Nephron (organoid): Measurements from ENCODE around the gene ALDH3B1.

Source experiments
- H3K27ac Mint-ChIP-seq, 3 experiments: 2 replicates each; pipeline ENCODE4 v1.8.0; 2020; ENCODE audit warnings: mixed read lengths in 3 of 3, mild to moderate bottlenecking in 2 of 3, moderate library complexity in 1 of 3
- H3K27me3 Mint-ChIP-seq: 2 replicates; pipeline ENCODE4 v1.8.0; 2021; ENCODE audit warnings: low read depth, mild to moderate bottlenecking, moderate library complexity, mixed read lengths
- H3K36me3 Mint-ChIP-seq: 2 replicates; pipeline ENCODE4 v1.8.0; 2020; ENCODE audit warnings: low read depth, mixed read lengths
- H3K4me1 Mint-ChIP-seq: 2 replicates; pipeline ENCODE4 v1.8.0; 2020; ENCODE audit warnings: mixed read lengths
- H3K4me3 Mint-ChIP-seq, 3 experiments: 2 replicates each; pipeline ENCODE4 v1.8.0; 2020; ENCODE audit warnings: mild to moderate bottlenecking in 3 of 3, mixed read lengths in 3 of 3, moderate library complexity in 2 of 3
- H3K9me3 Mint-ChIP-seq: 2 replicates; pipeline ENCODE4 v1.8.0; 2020; ENCODE audit warnings: mixed read lengths
- TF ChIP-seq, protein P1 (sequence below), 3 experiments: fragments of 200-600 bp; sonication (generic); IDR thresholded peaks; one replicate each; pipeline ENCODE4 v1.5.0; 2021; ENCODE audit warnings: antibody characterized with exemption in 3 of 3; ENCODE audit not compliant: unreplicated experiment in 3 of 3

ALDH3B1 gene

DNA sequence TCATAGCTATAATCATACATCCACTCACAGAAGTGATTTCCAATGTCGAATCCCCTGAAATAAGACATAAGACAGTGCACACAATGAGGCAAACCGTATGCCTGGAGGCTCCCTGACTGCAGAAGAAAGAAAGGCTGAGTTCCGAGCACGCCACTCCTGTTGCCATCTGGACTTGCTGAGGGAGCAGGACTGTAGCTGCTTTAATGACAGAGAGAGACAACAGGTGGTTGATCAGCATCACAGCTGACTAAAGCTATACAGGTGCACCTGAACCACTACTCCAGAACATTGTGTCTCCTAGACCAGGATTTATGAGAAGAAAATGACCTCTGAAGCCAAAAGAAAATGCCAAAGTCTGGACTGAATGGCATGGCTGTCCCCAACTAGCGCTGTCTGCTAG lies 55.7 kb downstream of the ALDH3B1 start:
- H3K27ac Mint-ChIP-seq, result no peak overlapping the region
- H3K36me3 Mint-ChIP-seq, result peaks cover 74% of the 10 kb centered on the region
- H3K4me1 Mint-ChIP-seq, result no peaks in the 10 kb centered on the region
- TF ChIP-seq, protein P1, sequence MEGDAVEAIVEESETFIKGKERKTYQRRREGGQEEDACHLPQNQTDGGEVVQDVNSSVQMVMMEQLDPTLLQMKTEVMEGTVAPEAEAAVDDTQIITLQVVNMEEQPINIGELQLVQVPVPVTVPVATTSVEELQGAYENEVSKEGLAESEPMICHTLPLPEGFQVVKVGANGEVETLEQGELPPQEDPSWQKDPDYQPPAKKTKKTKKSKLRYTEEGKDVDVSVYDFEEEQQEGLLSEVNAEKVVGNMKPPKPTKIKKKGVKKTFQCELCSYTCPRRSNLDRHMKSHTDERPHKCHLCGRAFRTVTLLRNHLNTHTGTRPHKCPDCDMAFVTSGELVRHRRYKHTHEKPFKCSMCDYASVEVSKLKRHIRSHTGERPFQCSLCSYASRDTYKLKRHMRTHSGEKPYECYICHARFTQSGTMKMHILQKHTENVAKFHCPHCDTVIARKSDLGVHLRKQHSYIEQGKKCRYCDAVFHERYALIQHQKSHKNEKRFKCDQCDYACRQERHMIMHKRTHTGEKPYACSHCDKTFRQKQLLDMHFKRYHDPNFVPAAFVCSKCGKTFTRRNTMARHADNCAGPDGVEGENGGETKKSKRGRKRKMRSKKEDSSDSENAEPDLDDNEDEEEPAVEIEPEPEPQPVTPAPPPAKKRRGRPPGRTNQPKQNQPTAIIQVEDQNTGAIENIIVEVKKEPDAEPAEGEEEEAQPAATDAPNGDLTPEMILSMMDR (IDR thresholded peaks at IDR 0.05; ENCODE audit: unreplicated experiment in 3 of 3), result no peak
- H3K4me3 Mint-ChIP-seq, result no peak overlapping the region
- no peaks in the 10 kb centered on the region for H3K9me3 Mint-ChIP-seq
- H3K27me3 Mint-ChIP-seq, result no peaks in the 10 kb centered on the region

DNA sequence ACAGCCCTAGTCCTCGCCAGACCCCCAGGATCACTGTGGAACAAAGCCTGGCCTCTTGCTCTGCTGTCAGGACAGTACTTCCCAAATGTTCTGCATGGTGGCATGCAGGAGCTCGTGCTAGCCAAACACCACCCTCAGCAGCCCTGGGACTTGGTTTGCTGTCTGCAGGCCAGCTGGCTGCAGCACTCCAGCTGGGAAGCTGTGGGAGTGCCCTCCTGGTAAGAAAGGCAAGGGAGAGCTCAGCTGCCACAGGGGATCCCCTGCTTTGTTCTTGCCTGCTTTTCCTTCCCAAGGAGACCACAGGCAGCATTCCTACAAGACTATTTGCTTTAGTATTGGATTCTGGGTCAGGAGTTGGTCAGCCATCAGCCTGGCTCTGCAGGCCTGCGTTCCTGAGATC lies 56.6 kb downstream of the ALDH3B1 start:
- H3K27ac Mint-ChIP-seq, result no peak overlapping the region
- peaks cover 75% of the 10 kb centered on the region for H3K36me3 Mint-ChIP-seq
- TF ChIP-seq, protein P1 (IDR thresholded peaks at IDR 0.05; ENCODE audit: unreplicated experiment in 3 of 3), result no peak
- H3K4me1 Mint-ChIP-seq, result no peaks in the 10 kb centered on the region
- H3K9me3 Mint-ChIP-seq, result no peaks in the 10 kb centered on the region
- H3K27me3 Mint-ChIP-seq, result no peaks in the 10 kb centered on the region
- no peak overlapping the region for H3K4me3 Mint-ChIP-seq

DNA sequence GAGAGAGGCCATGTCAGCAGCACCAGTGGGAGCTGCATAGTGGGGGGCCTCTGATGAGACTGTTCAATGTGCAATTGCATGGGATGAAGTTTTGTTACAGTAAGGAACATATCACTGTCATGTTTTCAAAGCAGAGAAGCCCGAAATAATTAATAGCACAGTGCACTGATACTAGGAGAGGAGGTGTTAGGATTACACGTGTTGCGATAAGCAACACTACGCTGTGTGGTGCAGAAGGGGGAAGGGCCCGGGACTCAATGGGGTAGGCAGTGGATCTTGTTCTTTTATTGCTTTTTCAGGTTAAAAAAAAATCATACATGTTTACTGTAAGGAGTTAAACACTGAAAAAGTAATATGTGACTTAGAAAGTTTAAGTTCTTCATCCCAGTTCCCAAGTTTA lies 57.9 kb downstream of the ALDH3B1 start:
- H3K36me3 Mint-ChIP-seq, result peaks cover 69% of the 10 kb centered on the region
- no peak overlapping the region for H3K4me3 Mint-ChIP-seq
- TF ChIP-seq, protein P1 (IDR thresholded peaks at IDR 0.05; ENCODE audit: unreplicated experiment in 3 of 3), result no peak
- no peaks in the 10 kb centered on the region for H3K4me1 Mint-ChIP-seq
- H3K9me3 Mint-ChIP-seq, result no peaks in the 10 kb centered on the region
- no peaks in the 10 kb centered on the region for H3K27me3 Mint-ChIP-seq
- no peak overlapping the region for H3K27ac Mint-ChIP-seq

DNA sequence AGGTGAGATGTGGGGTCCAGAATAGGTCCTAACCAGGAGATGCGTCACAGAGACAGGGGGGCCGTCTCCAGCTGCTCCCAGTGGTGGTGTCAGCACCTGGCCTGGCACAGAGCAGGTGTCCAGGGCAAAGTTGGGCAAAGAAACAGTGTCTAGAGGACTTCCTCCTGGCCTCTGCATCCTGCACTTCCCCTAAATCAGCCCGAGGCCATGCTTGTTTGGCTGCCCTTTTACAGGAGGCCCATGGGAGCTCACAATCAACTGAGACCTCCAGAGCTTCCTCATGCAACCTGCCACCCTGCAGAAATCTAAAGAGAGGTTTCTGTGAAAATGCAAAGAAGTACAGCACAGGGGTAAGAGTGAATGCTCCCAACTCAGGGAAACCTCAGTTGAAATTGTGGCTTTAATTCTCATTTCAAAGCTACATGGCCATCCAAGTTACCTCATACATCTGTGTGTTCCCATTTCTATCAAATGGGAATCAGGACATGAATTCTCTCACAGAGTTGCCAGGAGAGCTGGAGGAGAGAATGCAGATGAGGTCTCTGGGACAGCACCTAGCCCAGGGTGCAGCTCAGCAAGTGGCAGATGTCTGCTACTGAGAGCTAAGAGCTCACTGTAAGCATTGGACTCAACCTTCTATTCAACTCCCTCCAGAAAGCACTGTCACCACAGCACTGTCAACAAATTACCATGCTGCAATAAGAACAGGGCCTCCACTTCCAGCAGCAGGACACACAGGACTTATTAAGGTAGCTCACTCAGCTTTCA lies 61.3 kb downstream of the ALDH3B1 start:
- Mint-ChIP-seq H3K4me3 (no peak overlapping the region), H3K27ac (no peak overlapping the region), H3K27me3 (no peaks in the 10 kb centered on the region), H3K36me3 (peaks cover 57% of the 10 kb centered on the region), H3K4me1 (no peaks in the 10 kb centered on the region), H3K9me3 (no peaks in the 10 kb centered on the region)
- TF ChIP-seq, protein P1 (IDR thresholded peaks at IDR 0.05; ENCODE audit: unreplicated experiment in 3 of 3), result no peak

DNA sequence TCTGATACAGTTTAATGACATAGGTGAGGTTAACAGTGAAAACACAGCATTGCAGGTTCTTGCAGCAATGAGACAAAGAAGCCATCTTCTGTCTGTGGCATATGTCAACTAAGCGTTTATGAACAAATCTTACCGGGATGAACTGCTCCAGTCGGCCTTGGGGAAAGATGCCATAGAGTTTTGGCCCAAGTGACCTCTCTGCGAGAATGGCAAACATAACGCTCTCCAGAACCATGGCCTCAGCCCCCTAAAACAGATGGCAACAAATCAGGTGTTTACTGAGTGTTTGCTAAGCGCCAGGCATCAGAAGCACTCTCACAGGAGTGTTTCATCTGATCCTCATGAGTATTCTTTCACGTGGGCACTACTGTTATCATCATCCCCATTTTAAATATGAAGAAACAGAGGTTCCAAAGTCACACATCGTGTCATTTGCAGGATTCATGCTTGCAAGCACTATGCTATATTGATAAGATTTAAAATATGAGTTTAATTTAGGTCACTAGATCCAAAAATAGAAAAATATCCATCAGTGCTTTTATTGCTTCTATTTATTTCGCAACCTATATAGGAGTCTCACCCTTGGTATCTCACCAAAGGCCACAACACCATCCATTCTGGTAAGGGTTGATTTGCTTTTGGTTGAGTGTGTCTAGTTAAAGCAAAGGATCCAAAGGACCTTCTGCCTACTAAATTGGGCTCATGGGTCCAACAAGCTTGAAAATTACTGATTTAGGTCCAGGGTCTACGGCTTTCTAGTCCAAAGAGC lies 64.6 kb downstream of the ALDH3B1 start:
- no peak overlapping the region for H3K4me3 Mint-ChIP-seq
- no peaks in the 10 kb centered on the region for H3K27me3 Mint-ChIP-seq
- H3K9me3 Mint-ChIP-seq, result no peaks in the 10 kb centered on the region
- H3K27ac Mint-ChIP-seq, result no peak overlapping the region
- H3K4me1 Mint-ChIP-seq, result no peaks in the 10 kb centered on the region
- TF ChIP-seq, protein P1 (IDR thresholded peaks at IDR 0.05; ENCODE audit: unreplicated experiment in 3 of 3), result no peak
- H3K36me3 Mint-ChIP-seq, result peaks cover 47% of the 10 kb centered on the region
